HG02588 (cell line): ENCODE measurements around the gene PHKG1.
A peak's percentile ranks its signal among the peaks of the same experiment; 100 is the strongest.
"Not testable (repeated sequence)": the region's sequence is repeated elsewhere in the genome, so short reads cannot be mapped to it uniquely, and the experiment has no call there.

Source experiments
- ATAC-seq: cut with Tn5 transposase; IDR thresholded peaks from one replicate; pipeline ENCODE4 v1.9.1; 2021; ENCODE audit warnings: mild to moderate bottlenecking, moderate library complexity; ENCODE audit not compliant: unreplicated experiment

Gene PHKG1

GRCh38 chr7:56083150-56083785 lies 9.5 kb downstream of the PHKG1 start:
- ATAC-seq = no peak

- no peak for ATAC-seq
Measured at GRCh38 chr7:56081626-56082340, 11.0 kb downstream of the PHKG1 start.

- ATAC-seq = not testable (repeated sequence)
Measured at GRCh38 chr7:56080726-56081435, 11.9 kb downstream of the PHKG1 start.

- no peak for ATAC-seq
Measured at GRCh38 chr7:56079450-56080185, 13.1 kb downstream of the PHKG1 start.

- no peak for ATAC-seq
Measured at GRCh38 chr7:56078196-56078595, 14.6 kb downstream of the PHKG1 start.

- no peak for ATAC-seq
Measured at GRCh38 chr7:56077681-56078080, 15.1 kb downstream of the PHKG1 start.

- ATAC-seq = no peak
Measured at GRCh38 chr7:56074371-56074791, 18.4 kb downstream of the PHKG1 start.

GRCh38 chr7:56066376-56066775 lies 26.4 kb downstream of the PHKG1 start:
- not testable (repeated sequence) for ATAC-seq

GRCh38 chr7:56063882-56064625 lies 28.7 kb downstream of the PHKG1 start, which contains the start of gene SUMF2:
SUMF2 (plus strand) TSS chr7:56064286; CDS start chr7:56064312, 26 bp downstream.
- peak; percentile 89 for ATAC-seq

- no peak for ATAC-seq
Measured at GRCh38 chr7:56063500-56063881, 29.3 kb downstream of the PHKG1 start.

GRCh38 chr7:56062382-56062781 lies 30.4 kb downstream of the PHKG1 start:
- no peak for ATAC-seq

GRCh38 chr7:56053993-56054392 lies 38.8 kb downstream of the PHKG1 start:
- ATAC-seq = no peak

- ATAC-seq = no peak
Measured at GRCh38 chr7:56053379-56053778, 39.4 kb downstream of the PHKG1 start.

- peak; percentile 97 for ATAC-seq
Measured at GRCh38 chr7:56051339-56052191, 41.2 kb downstream of the PHKG1 start, which contains the start of the genes CCT6A and PSPH. CCT6A (plus strand) TSS chr7:56051765; CDS start chr7:56051849, 84 bp downstream. PSPH (minus strand) TSS chr7:56051444; CDS start chr7:56021212, 30,232 bp downstream.

GRCh38 chr7:56051053-56051338 lies 41.8 kb downstream of the PHKG1 start:
- no peak for ATAC-seq

GRCh38 chr7:56048763-56049162 lies 44.0 kb downstream of the PHKG1 start:
- ATAC-seq = not testable (repeated sequence)

GRCh38 chr7:56048245-56048644 lies 44.5 kb downstream of the PHKG1 start:
- no peak for ATAC-seq

GRCh38 chr7:56047446-56048116 lies 45.2 kb downstream of the PHKG1 start:
- not testable (repeated sequence) for ATAC-seq
